GM12878 (cell line): ENCODE measurements around the gene LRRC27. TPM values are rescaled to one million over a fixed set of nuclear protein-coding genes. Genes with fewer than 3 reads are reported as not detected.

Experiments used
- BCL3 ChIP-seq: IDR thresholded peaks from 2 replicates; pipeline ENCODE4 v1.6.1; 2011; ENCODE audit warnings: borderline replicate concordance, low read depth, mild to moderate bottlenecking, moderate library complexity, low read length; ENCODE audit not compliant: insufficient read depth, poor library complexity, severe bottlenecking
- CREM ChIP-seq: IDR thresholded peaks from 2 replicates; pipeline ENCODE4 v1.6.1; 2014; ENCODE audit warnings: antibody characterized with exemption, low read depth
- PML ChIP-seq: IDR thresholded peaks from 2 replicates; pipeline ENCODE4 v1.6.1; 2012; ENCODE audit warnings: low read length, inconsistent platforms
- RCOR1 ChIP-seq: conservative IDR thresholded peaks from 2 replicates; pipeline ENCODE4 v1.6.1; 2012; ENCODE audit warnings: low read depth, low read length, improper control_type of control experiment
- USF2 ChIP-seq: IDR thresholded peaks from 2 replicates; pipeline ENCODE4 v1.6.1; 2011; ENCODE audit warnings: low read depth, low read length, improper control_type of control experiment, borderline replicate concordance
- ZNF24 ChIP-seq: fragments of 450-650 bp; IDR thresholded peaks from 2 replicates; pipeline ENCODE4 v1.6.1; 2017; ENCODE audit warnings: antibody characterized with exemption, mild to moderate bottlenecking
- ZNF687 ChIP-seq: fragments of 450-650 bp; IDR thresholded peaks from 2 replicates; pipeline ENCODE4 v1.6.1; 2017; ENCODE audit warnings: mild to moderate bottlenecking, moderate library complexity
- polyA plus RNA-seq, 11 experiments: library from polyadenylated mRNA; depleted of rRNA in 4 of 11; unstranded in 6 of 11; stranded (reverse) in 5 of 11; fragments of >200 nt; fragmentation: Nextera tagmentation in 4 of 11; fragmentation: Illumina TruSeq in 1 of 11; extraction: Ambion mirVana in 4 of 11; extraction: Trizol in 1 of 11; gene quantifications; 1 replicate in 1 of 11; 2 replicates in 10 of 11; pipeline versions ENCODE4 v1.2.1 to v1.2.3, GENCODE V29; 2011 to 2016; ENCODE audit warnings: inconsistent platforms in 2 of 11, missing spikeins in 2 of 11, low read depth in 1 of 11
- total RNA-seq, 4 experiments: library from RNA; depleted of rRNA in 3 of 4; stranded (reverse); fragments of >200 nt in 3 of 4; fragmentation: Illumina TruSeq in 1 of 4; extraction: Trizol in 1 of 4; gene quantifications; 2 replicates each; pipeline versions ENCODE4 v1.2.1 to v1.2.3, GENCODE V29; 2013 to 2021

The LRRC27 gene
- total and polyA plus RNA-seq, 10 of the 15 experiments (the other 5 are each of a cell fraction or from before 2014, with no cell fraction given): 0.48 to 6.9 (median 4.7) TPM

GRCh38 chr10:132293201-132293812 is 38.7 kb upstream of the LRRC27 start (continued):
- no peak for TF ChIP-seq ZNF687
- no peak for TF ChIP-seq CREM
- TF ChIP-seq ZNF24: no peak
- no peak for TF ChIP-seq PML
- TF ChIP-seq USF2: no peak
- no peak for TF ChIP-seq RCOR1
- no peak for TF ChIP-seq BCL3
